Activated T-cell treated with anti-CD3 and anti-CD28 coated beads, Interleukin-2, amount 50 U/mL, for 48 hours (primary cell): ENCODE measurements around the gene PLVAP.

Experiments used
- DNase-seq, 2 experiments: peaks; one replicate each; pipeline ENCODE4 v3.0.0-alpha.2; 2020

The PLVAP gene

GRCh38 chr19:17333611-17334413 is 43.3 kb downstream of the PLVAP start:
- DNase-seq = peak; percentile 85 to 86

DNA sequence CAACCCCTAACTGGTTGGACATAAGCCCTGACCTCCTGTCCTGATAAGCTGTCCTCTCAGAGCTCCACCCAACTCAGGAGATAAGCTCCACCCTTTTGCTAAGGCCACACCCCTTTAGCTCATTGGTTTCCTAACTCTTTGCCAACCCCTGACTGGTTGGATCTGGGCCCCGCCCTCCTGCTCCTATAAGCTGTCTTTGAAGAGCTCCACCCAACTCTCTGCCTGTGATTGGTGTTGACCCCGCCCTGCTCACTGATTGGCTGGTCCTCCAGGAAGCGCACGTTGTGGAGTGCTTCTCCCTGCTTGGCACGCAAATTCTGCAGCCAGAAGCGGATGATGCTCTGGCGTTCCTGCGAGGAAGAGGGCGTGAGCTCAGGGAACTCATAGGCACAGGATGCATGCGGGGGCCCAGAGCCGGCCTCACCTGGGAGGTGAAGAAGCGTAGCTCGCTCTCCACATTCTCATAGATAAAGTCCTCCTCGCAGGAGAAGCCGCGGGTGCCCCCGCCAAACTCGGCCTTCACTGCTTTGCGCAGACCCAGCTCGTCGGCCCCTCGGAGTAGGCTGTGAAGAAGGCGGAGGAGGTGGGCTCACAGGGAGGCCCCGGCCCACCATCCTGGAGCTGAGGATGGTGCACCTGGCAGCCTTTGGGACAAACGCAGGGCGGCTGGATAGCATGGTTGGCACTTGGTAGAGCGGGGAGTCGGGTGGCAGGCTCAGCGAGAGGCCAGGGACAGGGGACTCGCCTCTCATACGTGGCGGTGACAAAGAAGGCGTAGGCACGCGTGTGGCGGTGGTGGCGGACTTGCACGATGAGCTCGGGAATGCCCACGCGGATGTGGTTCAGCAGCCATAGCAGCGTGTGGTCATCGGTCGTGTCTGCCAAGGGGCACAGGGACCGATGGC is 44.2 kb downstream of the PLVAP start:
- peak; percentile 69 to 74 for DNase-seq

GRCh38 chr19:17332360-17332676 is 44.8 kb downstream of the PLVAP start:
- DNase-seq = no peak

- no peak for DNase-seq
These were observed 46.0 kb downstream of the PLVAP start for GRCh38 chr19:17331045-17331558.

GRCh38 chr19:17330262-17331044 is 46.7 kb downstream of the PLVAP start:
- DNase-seq = no peak

GRCh38 chr19:17329366-17330261 is 47.5 kb downstream of the PLVAP start:
- DNase-seq = no peak

DNA sequence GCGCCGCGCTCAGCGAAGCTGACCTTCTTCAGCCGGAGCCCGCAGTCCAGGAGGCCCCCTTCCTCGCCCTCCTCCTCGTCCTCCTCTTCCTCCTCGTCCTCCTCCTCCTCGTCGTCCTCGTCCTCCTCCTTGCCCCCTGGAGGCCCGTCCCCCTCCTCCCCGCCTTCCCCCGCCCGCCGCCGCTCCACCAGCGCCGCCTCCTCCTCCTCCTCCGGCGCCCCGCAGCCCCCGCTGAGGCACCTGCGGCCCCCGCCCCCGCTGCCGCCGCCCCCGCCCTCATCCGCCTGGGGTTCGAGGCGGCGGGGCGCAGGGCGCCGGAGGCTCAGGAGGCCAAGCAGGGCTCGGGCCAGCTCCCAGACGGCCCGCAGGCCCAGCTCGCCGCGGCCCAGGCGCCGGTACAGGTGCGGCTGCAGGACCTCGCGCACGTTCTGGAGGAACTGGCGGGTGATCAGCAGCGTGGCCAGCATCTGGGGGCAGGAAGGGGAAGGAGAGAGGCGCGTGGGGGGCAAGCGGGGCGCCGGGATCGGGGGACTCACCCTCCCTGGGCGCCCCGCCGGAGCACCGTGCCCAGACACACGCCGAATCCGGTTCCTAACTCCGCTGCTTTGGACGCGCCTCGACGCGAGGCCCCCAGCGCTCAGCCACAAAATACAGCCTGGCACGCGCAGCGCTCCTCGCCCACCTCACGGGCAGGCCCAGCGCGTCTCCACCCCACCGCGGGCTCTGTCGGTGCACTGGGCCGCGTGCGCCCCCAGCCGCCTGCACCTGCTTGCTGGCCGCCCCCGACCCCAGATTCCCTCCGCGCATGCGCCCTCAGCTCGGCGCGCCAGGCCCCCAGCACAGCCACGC is 48.4 kb downstream of the PLVAP start:
- peak in 1 of 2 experiments; percentile 50 for DNase-seq

- peak; percentile 73 to 75 for DNase-seq
These were observed 49.3 kb downstream of the PLVAP start for GRCh38 chr19:17327654-17328516.

GRCh38 chr19:17327068-17327653 is 50.0 kb downstream of the PLVAP start:
- no peak for DNase-seq

DNA sequence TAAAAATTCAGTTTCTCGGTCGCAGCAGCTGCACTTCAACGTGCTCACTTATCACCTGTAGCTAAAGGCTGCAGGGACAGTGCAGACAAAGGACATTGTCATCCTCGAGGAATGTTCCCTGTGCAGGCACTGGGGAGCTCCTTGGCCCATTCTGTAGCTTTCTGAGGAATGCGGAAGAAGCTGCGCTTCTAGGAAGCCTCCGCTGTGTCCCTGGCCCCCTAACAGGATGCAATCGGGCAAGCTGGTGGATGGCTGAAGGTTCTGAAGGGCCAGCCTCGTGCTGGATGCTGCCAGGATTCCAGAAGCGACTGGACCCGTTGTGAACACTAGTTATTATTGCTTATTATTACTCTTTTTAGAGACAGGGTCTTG is 50.6 kb downstream of the PLVAP start:
- no peak for DNase-seq

DNA sequence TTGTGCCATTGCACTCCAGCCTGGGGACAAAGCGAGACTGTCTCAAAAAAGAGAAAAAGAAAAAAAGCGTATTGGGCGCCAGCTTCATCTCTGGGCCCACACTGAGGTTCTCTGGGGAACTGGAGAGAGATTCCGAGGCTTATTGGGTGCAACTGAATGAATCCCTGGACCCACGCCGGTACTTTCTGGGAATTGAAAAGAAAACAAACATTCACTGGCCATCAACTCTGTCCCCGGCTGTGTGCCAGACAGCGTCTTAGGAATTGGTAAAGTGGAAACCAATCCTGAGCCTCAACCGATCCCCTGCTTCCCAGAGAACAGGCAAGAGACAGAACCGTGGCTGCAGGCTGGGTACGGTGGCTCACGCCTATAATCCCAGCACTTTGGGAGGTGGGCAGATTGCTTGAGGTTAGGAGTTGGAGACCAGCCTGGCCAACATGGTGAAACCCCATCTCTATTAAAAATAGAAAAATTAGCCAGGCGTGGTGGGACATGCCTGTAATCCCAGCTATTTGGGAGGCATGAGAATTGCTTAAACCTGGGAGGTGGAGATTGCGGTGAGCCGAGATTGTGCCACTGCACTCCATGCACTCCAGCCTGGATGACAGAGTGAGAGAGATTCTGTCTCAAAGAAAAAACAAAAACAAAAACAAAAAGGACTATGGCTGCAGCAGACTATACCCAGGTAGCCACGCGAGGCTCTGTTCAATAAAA is 51.1 kb downstream of the PLVAP start:
- no peak for DNase-seq

DNA sequence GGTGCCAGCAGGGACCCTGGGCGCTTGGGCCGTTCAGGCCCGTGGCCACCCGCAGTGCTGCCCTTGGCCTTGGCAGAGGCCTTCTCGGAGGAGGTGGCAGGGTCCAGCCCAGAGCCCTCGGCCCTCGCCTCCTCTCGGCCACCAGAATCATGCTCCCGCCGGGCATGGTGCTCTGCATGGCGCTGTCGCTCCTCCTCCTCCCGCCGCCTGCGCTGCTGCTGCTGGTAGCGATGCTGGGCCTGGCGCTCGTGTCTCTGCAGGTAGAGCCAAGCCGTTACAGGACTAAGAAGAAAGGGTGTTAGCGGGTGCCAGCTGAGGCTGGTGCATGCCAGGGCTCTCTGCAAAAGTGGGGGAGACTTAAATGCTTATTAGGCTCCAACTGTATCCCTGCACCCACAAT is 52.0 kb downstream of the PLVAP start:
- DNase-seq = no peak

GRCh38 chr19:17324357-17325114 is 52.6 kb downstream of the PLVAP start:
- DNase-seq = no peak

- DNase-seq = peak in 1 of 2 experiments; percentile 39
These were observed 53.2 kb downstream of the PLVAP start for GRCh38 chr19:17323964-17324332.

GRCh38 chr19:17323300-17323963 is 53.7 kb downstream of the PLVAP start:
- DNase-seq = no peak

DNA sequence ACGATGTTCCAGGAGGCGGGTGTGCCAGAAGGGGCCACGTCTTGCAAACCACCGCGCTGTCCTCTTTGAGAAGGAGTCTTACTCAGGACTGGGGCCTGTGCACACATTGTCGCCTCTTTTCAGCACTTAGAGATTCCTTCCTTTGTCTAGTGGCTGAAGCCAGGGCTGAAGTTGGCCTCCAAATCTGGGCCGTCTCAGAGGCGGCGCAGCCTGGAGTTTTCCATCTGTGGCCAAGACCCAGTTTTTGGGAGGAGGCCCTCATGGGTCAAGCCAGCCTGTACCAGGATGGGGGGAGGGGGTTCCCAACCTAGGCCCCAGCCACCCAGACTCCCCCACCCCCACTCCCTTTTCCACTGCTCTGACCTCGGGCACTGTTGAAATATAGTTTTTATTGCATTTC is 54.3 kb downstream of the PLVAP start:
- DNase-seq = no peak

GRCh38 chr19:17321655-17322489 is 55.3 kb downstream of the PLVAP start:
- DNase-seq = no peak
